ENCODE data around the gene LRFN2.

GRCh38 chr6:40394381-40394780 lies 192.8 kb downstream of the LRFN2 start:
- TF ChIP-seq CTCF (IDR thresholded peaks at IDR 0.05) (no peak), POLR2A (IDR thresholded peaks at IDR 0.05) (no peak)
